ENCODE measurements around the gene PKIG. TPM values are rescaled to one million over a fixed set of nuclear protein-coding genes. Genes with fewer than 3 reads are reported as not detected.

Gene PKIG
- total RNA-seq, 4 donors from 2014 or later = 72.9 to 153 (median 100) TPM

- no peaks in the 10 kb centered on the region for H3K36me3 ChIP-seq
Measured at GRCh38 chr20:44637042-44637441, 54.7 kb downstream of the PKIG start.

GRCh38 chr20:44637522-44638372, 55.4 kb downstream of the PKIG start:
- Histone ChIP-seq H3K4me3 (no peak overlapping the region), H3K27me3 (no peaks in the 10 kb centered on the region), H3K9me3 (no peaks in the 10 kb centered on the region), H3K27ac (peak overlapping the region; percentile 65 to 80 (median 77)), H3K4me1 (peaks cover 8 to 30% of the 10 kb centered on the region in 2 donors), H3K36me3 (no peaks in the 10 kb centered on the region)
- TF ChIP-seq CTCF (IDR thresholded peaks at IDR 0.05 in 4 of 5, conservative IDR thresholded peaks at IDR 0.05 in 1 of 5) (no peak), POLR2A (IDR thresholded peaks at IDR 0.05) (no peak)
- in situ Hi-C loops (cut with MboI; ENCODE audit: low sequenced_read_pairs in 4 of 4) (no loop called here), intact Hi-C loops (cut with DNase I; ENCODE audit: low total_unique reads) (no loop called here)
- ATAC-seq = peak; percentile 61 to 76
- peak; percentile 49 to 84 for DNase-seq

More at GRCh38 chr20:44637042-44637441, 54.7 kb downstream of the PKIG start:
- DNase-seq = no peak
- intact Hi-C loops (cut with DNase I; ENCODE audit: low total_unique reads) = no loop called here
- TF ChIP-seq POLR2A (IDR thresholded peaks at IDR 0.05) (no peak), CTCF (IDR thresholded peaks at IDR 0.05 in 4 of 5, conservative IDR thresholded peaks at IDR 0.05 in 1 of 5) (no peak)
- ATAC-seq = no peak
- Histone ChIP-seq H3K4me3 (no peak overlapping the region), H3K4me1 (peaks cover 1 to 23% of the 10 kb centered on the region in 2 donors), H3K27me3 (no peaks in the 10 kb centered on the region), H3K27ac (peak overlapping the region; percentile 65 to 80 (median 77)), H3K9me3 (no peaks in the 10 kb centered on the region)
- in situ Hi-C loops (cut with MboI; ENCODE audit: low sequenced_read_pairs in 4 of 4) = no loop called here

- TF ChIP-seq POLR2A (IDR thresholded peaks at IDR 0.05) (no peak), CTCF (IDR thresholded peaks at IDR 0.05 in 4 of 5, conservative IDR thresholded peaks at IDR 0.05 in 1 of 5) (no peak)
- H3K4me1 ChIP-seq = peaks cover 14 to 44% of the 10 kb centered on the region in 2 donors
Measured at GRCh38 chr20:44640522-44640921, 58.1 kb downstream of the PKIG start.

GRCh38 chr20:44641325-44641724, 58.9 kb downstream of the PKIG start:
- in situ Hi-C loops (cut with MboI; ENCODE audit: low sequenced_read_pairs in 4 of 4) (no loop called here), intact Hi-C loops (cut with DNase I; ENCODE audit: low total_unique reads) (no loop called here)
- ATAC-seq (no peak), DNase-seq (no peak)
- Histone ChIP-seq H3K9me3 (no peaks in the 10 kb centered on the region), H3K36me3 (no peaks in the 10 kb centered on the region), H3K4me1 (peaks cover 15 to 43% of the 10 kb centered on the region in 2 donors), H3K27ac (peak overlapping the region in 3 of 4 donors; percentile 61 to 79 (median 75)), H3K27me3 (no peaks in the 10 kb centered on the region), H3K4me3 (no peak overlapping the region)
- TF ChIP-seq POLR2A (IDR thresholded peaks at IDR 0.05) = no peak
- no peak for TF ChIP-seq CTCF (IDR thresholded peaks at IDR 0.05 in 4 of 5, conservative IDR thresholded peaks at IDR 0.05 in 1 of 5)

More at GRCh38 chr20:44640522-44640921, 58.1 kb downstream of the PKIG start:
- ATAC-seq (no peak), DNase-seq (no peak)
- in situ Hi-C loops (cut with MboI; ENCODE audit: low sequenced_read_pairs in 4 of 4) = no loop called here
- Histone ChIP-seq H3K27me3 (no peaks in the 10 kb centered on the region), H3K27ac (peak overlapping the region in 1 of 4 donors; percentile 33), H3K36me3 (no peaks in the 10 kb centered on the region), H3K9me3 (no peaks in the 10 kb centered on the region), H3K4me3 (no peak overlapping the region)
- intact Hi-C loops (cut with DNase I; ENCODE audit: low total_unique reads) = no loop called here

Data from gastrocnemius medialis (tissue), 4 donors.